ENCODE results near the gene NACAD. TPM values are rescaled to one million over a fixed set of nuclear protein-coding genes. Genes with fewer than 3 reads are reported as not detected.
A peak's percentile ranks its signal among the peaks of the same experiment; 100 is the strongest.

Gene NACAD
- polyA plus RNA-seq, 1 donor from 2014 or later, result 14.5 TPM

DNA sequence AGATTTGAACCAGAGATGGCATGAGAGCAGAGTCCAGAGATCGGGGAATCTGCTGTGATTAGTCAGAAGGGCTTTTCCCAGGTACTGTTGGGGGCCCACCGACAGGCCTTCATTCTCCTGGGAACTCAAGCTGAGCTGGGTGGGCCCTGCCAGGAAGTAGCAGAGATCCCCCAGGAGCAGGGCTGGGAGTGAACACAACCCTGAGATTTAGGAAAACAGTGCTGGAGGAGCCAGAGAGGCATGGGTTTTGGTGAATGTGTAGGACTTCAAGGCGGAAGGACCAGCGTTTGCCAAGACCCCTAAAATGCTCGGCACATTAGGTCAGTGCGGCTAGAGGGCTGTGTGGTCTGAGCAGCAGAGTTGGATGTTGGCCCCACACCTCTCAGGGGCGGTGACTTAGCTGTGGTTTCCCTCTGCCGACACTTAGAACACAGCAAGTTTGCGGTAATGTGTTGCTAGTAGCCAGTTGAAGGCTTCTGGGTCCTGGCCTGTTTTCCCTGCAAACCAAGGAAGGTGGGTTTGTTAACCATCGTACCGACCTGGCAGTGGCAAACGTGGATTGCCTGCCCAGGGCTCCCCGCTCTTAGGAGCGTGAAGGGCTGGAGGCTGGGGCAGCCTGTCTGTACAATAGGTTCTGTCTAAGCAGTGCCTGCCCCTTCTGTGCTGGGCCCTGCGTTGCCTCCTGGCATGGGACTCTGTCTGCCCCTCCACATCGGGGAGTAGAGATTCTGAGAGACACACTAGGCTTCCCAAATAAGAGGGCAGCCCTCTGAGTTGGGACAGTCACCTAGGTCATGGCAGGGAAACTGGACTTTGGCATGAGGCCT, 14.0 kb downstream of the NACAD start:
- H4K20me1 ChIP-seq (ENCODE audit: insufficient read depth), result no peaks in the 10 kb centered on the region
- no peaks in the 10 kb centered on the region for H3K9me3 ChIP-seq (ENCODE audit: low read length)
- TF ChIP-seq, protein P1, sequence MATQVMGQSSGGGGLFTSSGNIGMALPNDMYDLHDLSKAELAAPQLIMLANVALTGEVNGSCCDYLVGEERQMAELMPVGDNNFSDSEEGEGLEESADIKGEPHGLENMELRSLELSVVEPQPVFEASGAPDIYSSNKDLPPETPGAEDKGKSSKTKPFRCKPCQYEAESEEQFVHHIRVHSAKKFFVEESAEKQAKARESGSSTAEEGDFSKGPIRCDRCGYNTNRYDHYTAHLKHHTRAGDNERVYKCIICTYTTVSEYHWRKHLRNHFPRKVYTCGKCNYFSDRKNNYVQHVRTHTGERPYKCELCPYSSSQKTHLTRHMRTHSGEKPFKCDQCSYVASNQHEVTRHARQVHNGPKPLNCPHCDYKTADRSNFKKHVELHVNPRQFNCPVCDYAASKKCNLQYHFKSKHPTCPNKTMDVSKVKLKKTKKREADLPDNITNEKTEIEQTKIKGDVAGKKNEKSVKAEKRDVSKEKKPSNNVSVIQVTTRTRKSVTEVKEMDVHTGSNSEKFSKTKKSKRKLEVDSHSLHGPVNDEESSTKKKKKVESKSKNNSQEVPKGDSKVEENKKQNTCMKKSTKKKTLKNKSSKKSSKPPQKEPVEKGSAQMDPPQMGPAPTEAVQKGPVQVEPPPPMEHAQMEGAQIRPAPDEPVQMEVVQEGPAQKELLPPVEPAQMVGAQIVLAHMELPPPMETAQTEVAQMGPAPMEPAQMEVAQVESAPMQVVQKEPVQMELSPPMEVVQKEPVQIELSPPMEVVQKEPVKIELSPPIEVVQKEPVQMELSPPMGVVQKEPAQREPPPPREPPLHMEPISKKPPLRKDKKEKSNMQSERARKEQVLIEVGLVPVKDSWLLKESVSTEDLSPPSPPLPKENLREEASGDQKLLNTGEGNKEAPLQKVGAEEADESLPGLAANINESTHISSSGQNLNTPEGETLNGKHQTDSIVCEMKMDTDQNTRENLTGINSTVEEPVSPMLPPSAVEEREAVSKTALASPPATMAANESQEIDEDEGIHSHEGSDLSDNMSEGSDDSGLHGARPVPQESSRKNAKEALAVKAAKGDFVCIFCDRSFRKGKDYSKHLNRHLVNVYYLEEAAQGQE (IDR thresholded peaks at IDR 0.05; ENCODE audit: borderline replicate concordance), result no peak
- TF ChIP-seq CTCF (IDR thresholded peaks at IDR 0.05; ENCODE audit: poor library complexity, severe bottlenecking) (no peak), SMC3 (conservative IDR thresholded peaks at IDR 0.05; ENCODE audit: poor library complexity) (no peak), RAD21 (conservative IDR thresholded peaks at IDR 0.05) (no peak)
- H3K4me2 ChIP-seq (ENCODE audit: low read length), result no peak overlapping the region
- no peaks in the 10 kb centered on the region for H3K79me2 ChIP-seq (replicated peaks; ENCODE audit: insufficient read depth, low read length)
- no peak overlapping the region for H3K9ac ChIP-seq (ENCODE audit: low read length)
- no peaks in the 10 kb centered on the region for H3K9me2 ChIP-seq (ENCODE audit: insufficient read depth, low read length)
- H3K27me3 ChIP-seq (ENCODE audit: insufficient read depth, low read depth, low read length), result no peaks in the 10 kb centered on the region
- H3F3A ChIP-seq (ENCODE audit: insufficient read depth, low read length, poor library complexity, severe bottlenecking), result no peaks in the 10 kb centered on the region
- H3K27ac ChIP-seq (ENCODE audit: low read length), result no peak overlapping the region
- peaks cover 3% of the 10 kb centered on the region for H3K36me3 ChIP-seq (ENCODE audit: insufficient read depth, low read length)
- H2AFZ ChIP-seq (ENCODE audit: low read depth, low read length), result no peak overlapping the region
- no peak overlapping the region for H3K4me3 ChIP-seq (ENCODE audit: low read length)

- Histone ChIP-seq H3K9ac (ENCODE audit: low read length) (peak overlapping the region; percentile 29), H3K4me2 (ENCODE audit: low read length) (no peak overlapping the region), H3K36me3 (ENCODE audit: insufficient read depth, low read length) (peaks cover 3% of the 10 kb centered on the region), H3K27me3 (ENCODE audit: insufficient read depth, low read depth, low read length) (no peaks in the 10 kb centered on the region), H3K9me3 (ENCODE audit: low read length) (no peaks in the 10 kb centered on the region), H3K79me2 (replicated peaks; ENCODE audit: insufficient read depth, low read length) (no peaks in the 10 kb centered on the region), H3K27ac (ENCODE audit: low read length) (peak overlapping the region; percentile 34), H3F3A (ENCODE audit: insufficient read depth, low read length, poor library complexity, severe bottlenecking) (no peaks in the 10 kb centered on the region), H4K20me1 (ENCODE audit: insufficient read depth) (no peaks in the 10 kb centered on the region), H3K4me3 (ENCODE audit: low read length) (no peak overlapping the region), H3K9me2 (ENCODE audit: insufficient read depth, low read length) (no peaks in the 10 kb centered on the region), H2AFZ (ENCODE audit: low read depth, low read length) (no peak overlapping the region)
- TF ChIP-seq, protein P1 (IDR thresholded peaks at IDR 0.05; ENCODE audit: borderline replicate concordance), result no peak
These were observed 14.8 kb downstream of the NACAD start for GRCh38 chr7:45073786-45074527.
